ENCODE data around the gene NEK6.
"Not testable (repeated sequence)": the region's sequence is repeated elsewhere in the genome, so short reads cannot be mapped to it uniquely, and the experiment has no call there.

NEK6 gene

DNA sequence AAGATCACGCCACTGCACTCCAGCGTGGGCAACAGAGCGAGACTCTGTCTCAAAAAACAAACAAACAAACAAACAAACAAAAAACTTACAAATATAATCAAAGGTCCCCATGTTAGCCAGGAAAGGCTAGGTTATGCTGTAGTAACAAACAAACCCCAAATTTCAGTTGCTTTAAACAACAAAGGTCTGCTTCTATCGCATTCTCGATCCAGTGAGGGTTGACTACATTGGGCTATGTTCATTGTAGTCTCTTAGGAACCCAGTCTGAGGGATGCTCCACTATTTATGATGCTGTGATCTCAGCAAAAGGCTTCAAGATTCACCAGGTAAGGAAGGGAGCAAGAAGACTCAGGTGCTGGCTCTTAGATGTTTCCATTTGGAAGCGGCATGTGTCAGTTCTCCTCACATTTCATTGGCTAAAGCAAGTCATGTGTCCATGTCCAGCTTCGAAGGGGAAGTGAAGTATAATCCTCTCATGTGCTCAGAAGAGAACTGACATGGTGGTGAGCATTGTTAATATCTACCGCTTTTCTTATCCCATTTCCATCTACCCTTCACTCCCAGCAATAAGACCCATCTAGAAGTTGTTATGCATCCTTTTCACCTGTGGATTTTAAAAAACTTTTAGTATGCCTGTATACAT is 26.5 kb upstream of the NEK6 start:
- no peak for DNase-seq

GRCh38 chr9:124238546-124239140 is 19.1 kb upstream of the NEK6 start:
- no peak for DNase-seq

GRCh38 chr9:124239249-124240073 is 18.3 kb upstream of the NEK6 start:
- no peak for DNase-seq

GRCh38 chr9:124242331-124243194 is 15.2 kb upstream of the NEK6 start:
- DNase-seq = no peak

DNA sequence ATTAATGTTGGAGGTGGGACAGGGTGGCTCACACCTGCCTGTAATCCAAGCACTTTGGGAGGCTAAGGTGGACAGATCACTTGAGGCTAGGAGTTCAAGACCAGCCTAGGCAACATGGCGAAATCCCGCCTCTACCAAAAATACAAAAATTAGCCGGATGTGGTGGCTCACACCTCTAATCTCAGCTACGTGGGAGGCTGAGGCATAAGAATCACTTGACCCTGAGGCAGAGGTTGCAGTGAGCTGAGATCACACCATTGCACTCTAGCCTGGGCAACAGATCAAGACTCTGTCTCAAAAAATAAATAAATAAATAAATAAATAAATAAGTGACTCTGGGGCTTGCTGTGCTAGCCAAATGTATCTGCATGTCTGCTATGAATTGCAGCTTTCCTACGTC is 10.4 kb upstream of the NEK6 start:
- DNase-seq = not testable (repeated sequence)

DNA sequence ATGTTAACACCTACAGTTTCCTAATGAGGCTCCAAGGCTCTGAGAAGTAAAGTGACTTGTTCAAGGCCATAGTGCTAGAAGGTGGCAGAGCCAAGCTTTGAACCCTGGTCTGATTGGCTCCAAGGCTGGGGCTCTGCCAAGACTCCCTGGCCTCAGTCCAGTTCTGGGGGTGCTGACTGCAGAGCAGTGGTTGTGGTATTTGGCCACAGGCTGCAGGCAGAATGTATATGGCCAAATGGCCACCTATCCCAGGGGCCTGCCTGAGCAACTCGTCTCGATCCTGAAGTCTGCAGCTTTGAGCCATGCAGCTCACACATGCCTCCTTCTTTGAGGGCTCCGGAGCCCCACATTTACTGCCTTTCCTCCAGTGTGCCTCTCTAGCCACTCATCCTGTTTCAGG is 9.7 kb upstream of the NEK6 start:
- no peak for DNase-seq

GRCh38 chr9:124248960-124249359 is 8.8 kb upstream of the NEK6 start:
- DNase-seq = no peak

- DNase-seq = no peak
Measured at GRCh38 chr9:124251204-124251603, 6.5 kb upstream of the NEK6 start.

- no peak for DNase-seq
Measured at GRCh38 chr9:124251605-124252378, 6.0 kb upstream of the NEK6 start.

- DNase-seq = not testable (repeated sequence)
Measured at GRCh38 chr9:124252878-124253277, 4.9 kb upstream of the NEK6 start.

DNA sequence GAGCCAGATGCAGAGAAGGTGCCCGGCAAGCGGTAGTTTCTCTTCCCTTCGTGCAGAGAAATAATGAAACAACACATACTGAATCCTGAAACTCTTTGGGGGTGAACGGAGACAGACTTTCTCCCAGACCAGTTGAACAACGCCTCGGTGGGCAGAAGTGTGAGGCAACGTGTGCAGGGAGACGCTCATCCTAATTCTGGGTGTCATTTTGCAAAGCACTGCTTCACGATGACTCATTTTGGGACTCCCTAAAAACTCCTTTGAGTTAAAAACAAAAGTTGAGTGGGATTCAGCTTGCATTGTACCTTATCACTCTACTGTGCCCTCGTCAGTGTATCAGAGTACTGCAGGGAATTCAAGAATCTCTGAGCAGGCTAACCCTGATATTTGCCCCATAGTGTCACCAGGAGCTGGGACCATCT is 3.5 kb upstream of the NEK6 start:
- DNase-seq = no peak

DNA sequence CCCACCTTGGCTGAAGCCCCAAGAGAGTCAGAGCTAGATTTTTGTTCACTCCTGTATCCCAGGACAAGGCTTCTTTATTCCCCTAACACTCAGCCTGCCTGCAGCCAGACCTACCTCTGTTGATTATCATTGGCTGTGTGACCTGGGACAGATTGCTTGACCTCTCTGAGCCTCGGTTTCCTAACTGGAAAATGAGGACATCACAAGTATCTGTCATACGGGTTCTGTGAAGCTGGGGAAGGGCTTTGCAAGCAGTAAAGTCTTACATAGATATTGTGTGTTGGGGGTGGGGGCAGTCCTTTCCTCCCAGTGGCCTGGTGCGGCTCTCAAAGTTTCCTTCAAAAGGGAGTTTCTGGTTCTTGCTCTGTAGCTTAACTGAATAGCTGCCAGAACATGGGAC is 2.5 kb upstream of the NEK6 start:
- no peak for DNase-seq

- no peak for DNase-seq
Measured at GRCh38 chr9:124256517-124257069, 1.2 kb upstream of the NEK6 start.

- DNase-seq = no peak
Measured at GRCh38 chr9:124257070-124257843, 492 bp upstream of the NEK6 start.

DNA sequence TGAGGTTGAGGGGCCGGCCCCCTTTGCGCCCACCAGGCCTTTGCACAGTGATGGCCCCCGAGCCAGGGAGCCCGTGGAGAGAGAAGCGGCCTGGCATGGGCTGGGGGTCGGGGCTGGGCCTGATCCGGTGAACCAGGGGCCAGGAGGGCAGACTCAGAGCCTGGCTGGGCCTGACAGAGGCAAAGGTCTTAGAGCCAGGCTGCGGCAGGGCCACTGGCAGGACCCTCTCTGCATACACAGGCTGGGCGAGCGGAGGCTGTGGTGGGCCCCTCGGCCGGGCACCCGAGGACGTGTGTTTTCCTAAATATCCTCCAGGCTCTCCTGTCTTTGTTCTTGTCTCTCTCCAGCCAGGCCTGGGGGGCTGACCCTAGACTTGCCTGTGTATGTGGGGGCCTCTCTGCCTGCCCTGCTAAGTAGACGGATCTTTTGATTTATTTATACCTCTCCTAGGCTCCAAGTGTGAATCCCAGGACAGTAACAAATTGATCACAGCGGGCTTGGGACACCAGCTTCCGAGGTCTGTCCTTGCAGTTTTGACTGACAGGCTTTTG is 933 bp downstream of the NEK6 start:
- no peak for DNase-seq

DNA sequence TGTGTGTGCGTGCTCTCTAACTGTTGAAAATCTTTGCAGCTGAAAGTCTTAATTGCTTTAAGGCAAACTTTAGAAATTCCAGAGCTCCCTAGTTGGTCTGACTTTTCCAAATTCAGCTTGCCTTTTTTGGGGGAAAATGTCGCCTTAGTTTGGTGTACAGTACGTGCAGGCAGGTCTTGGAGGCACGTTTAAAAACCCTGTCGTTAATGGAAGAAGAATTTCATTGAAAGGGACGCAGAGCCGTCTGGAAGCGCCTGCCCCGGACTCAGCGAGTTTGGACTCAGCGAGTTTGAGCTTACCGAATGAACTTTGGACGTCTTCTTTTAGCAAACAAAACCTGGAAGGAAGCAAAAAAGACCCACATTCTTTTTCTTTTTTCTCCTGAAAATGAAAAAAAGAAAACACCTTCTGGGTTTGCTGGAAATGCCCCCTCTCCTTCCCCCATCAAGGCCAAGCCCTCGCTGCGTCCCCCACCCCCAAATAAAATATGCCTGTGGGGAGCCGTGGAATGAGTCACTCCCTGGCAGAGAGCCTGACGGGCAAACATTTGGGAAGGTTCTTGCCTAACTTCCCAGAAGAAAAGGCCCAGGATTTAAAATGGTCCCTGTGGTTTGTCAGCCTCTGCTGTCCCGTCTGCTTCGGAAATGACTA is 1.5 kb downstream of the NEK6 start:
- DNase-seq = no peak

GRCh38 chr9:124260769-124261603 is 3.2 kb downstream of the NEK6 start:
- DNase-seq = no peak

DNA sequence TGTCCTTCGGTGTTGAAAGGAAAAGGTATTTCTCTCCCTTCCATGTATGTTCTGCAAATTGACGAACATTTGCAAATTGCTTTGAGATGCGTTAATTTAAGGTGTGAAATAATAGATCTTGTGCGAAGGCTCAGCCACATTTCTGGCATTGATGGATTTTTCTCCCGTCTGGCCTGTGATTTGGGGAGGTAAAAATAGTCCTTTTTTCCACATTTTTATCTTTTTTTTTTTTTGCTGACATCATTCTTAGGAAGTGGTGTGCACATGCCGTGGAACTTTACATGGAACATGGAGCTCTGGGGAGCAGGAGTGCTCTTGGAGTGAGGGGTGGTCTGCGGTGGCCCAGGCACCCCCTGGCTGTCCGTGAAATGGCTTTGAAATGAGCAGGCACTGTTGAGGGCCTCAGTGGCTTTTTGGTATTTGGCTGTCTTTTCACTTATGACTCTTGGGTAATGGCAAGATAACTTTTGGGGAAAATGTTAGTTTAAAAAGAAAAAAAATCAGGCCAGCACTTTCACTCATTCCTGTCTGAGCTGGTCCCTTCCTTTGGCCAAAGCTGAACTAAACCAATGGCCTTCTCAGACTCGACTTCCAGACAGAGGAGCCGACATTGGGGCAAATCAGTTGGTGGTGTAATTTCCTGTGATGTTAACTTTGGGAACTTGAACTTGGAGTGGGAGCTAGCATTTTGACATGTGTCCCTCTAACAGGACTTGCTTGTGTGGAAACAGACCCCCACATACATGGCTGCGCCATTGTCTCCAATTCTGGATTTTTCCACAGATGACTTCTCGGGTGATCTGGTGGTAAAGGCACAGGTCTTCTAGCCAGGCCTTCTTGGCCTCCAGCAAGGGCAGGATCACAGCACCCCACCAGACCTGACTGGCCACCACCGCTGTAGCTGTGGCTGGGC is 4.2 kb downstream of the NEK6 start:
- no peak for DNase-seq
